GM11168 (cell line): ENCODE results near the gene TBC1D8.
"Not testable (repeated sequence)": the region's sequence is repeated elsewhere in the genome, so short reads cannot be mapped to it uniquely, and the experiment has no call there.

ENCODE experiments used
- in situ Hi-C: fragments of 300-500 bp; cut with MboI; formaldehyde crosslinking; loops from one replicate; pipeline ENCODE4 v1.12.0; 2022; ENCODE audit warnings: low sequenced_read_pairs; ENCODE audit not compliant: unreplicated experiment

The TBC1D8 gene

GRCh38 chr2:101081375-101081907, 69.7 kb downstream of the TBC1D8 start:
- in situ Hi-C loops: no loop called here

- in situ Hi-C loops: no loop called here
These were observed 70.7 kb downstream of the TBC1D8 start for GRCh38 chr2:101080211-101081068.

- in situ Hi-C loops: no loop called here
These were observed 74.6 kb downstream of the TBC1D8 start for GRCh38 chr2:101076581-101076980.

GRCh38 chr2:101064868-101065549, 86.2 kb downstream of the TBC1D8 start:
- in situ Hi-C loops: no loop called here

GRCh38 chr2:101064505-101064867, 86.7 kb downstream of the TBC1D8 start:
- in situ Hi-C loops: no loop called here

GRCh38 chr2:101064125-101064502, 87.1 kb downstream of the TBC1D8 start:
- in situ Hi-C loops: no loop called here

- in situ Hi-C loops: no loop called here
These were observed 87.6 kb downstream of the TBC1D8 start for GRCh38 chr2:101063352-101064124.

GRCh38 chr2:101058386-101058785, 92.8 kb downstream of the TBC1D8 start:
- in situ Hi-C loops: no loop called here

GRCh38 chr2:101057051-101057933, 93.9 kb downstream of the TBC1D8 start:
- in situ Hi-C loops: no loop called here

GRCh38 chr2:101053117-101053516, 98.1 kb downstream of the TBC1D8 start:
- in situ Hi-C loops: no loop called here

GRCh38 chr2:101052147-101052546, 99.0 kb downstream of the TBC1D8 start:
- in situ Hi-C loops: no loop called here

- in situ Hi-C loops: not testable (repeated sequence)
These were observed 100.3 kb downstream of the TBC1D8 start for GRCh38 chr2:101050886-101051285.

- in situ Hi-C loops: no loop called here
These were observed 102.4 kb downstream of the TBC1D8 start for GRCh38 chr2:101048756-101049155.

- in situ Hi-C loops: no loop called here
These were observed 103.4 kb downstream of the TBC1D8 start for GRCh38 chr2:101047774-101048173.

- in situ Hi-C loops: no loop called here
These were observed 104.0 kb downstream of the TBC1D8 start for GRCh38 chr2:101047075-101047766.

GRCh38 chr2:101045330-101045729, 105.9 kb downstream of the TBC1D8 start:
- in situ Hi-C loops: no loop called here

- in situ Hi-C loops: no loop called here
These were observed 109.8 kb downstream of the TBC1D8 start for GRCh38 chr2:101041413-101041812.

GRCh38 chr2:101040761-101041160, 110.4 kb downstream of the TBC1D8 start:
- in situ Hi-C loops: no loop called here

GRCh38 chr2:101040072-101040471, 111.1 kb downstream of the TBC1D8 start:
- in situ Hi-C loops: no loop called here
